ENCODE data around the gene FASTKD1. TPM values are rescaled to one million over a fixed set of nuclear protein-coding genes. Genes with fewer than 3 reads are reported as not detected.
"Not testable (repeated sequence)": the region's sequence is repeated elsewhere in the genome, so short reads cannot be mapped to it uniquely, and the experiment has no call there.

FASTKD1 gene
- total RNA-seq, 4 donors from 2014 or later, result 8.2 to 22.4 (median 16.1) TPM

- H3K36me3 ChIP-seq, result peaks cover 76% of the 10 kb centered on the region
- TF ChIP-seq EP300 (IDR thresholded peaks at IDR 0.05), result no peak
- no peak for TF ChIP-seq POLR2A (IDR thresholded peaks at IDR 0.05)
- TF ChIP-seq CTCF (IDR thresholded peaks at IDR 0.05), result no peak
- TF ChIP-seq POLR2AphosphoS5 (IDR thresholded peaks at IDR 0.05), result no peak
- no peak for DNase-seq (ENCODE audit: low spot score in 2 of 2)
- WGBS, result 86% methylated on average over 2 of the region's 2 CpGs
- no peaks in the 10 kb centered on the region for H3K27me3 ChIP-seq
- peaks cover 5% of the 10 kb centered on the region for H3K9me3 ChIP-seq
- no peaks in the 10 kb centered on the region for H3K4me1 ChIP-seq
- H3K27ac ChIP-seq, result no peak overlapping the region
- no peak overlapping the region for H3K4me3 ChIP-seq
Measured at GRCh38 chr2:169613876-169614275, 40.2 kb upstream of the FASTKD1 start.

GRCh38 chr2:169609264-169609663 is 35.6 kb upstream of the FASTKD1 start:
- Histone ChIP-seq H3K4me1 (no peaks in the 10 kb centered on the region), H3K27me3 (no peaks in the 10 kb centered on the region), H3K27ac (no peak overlapping the region), H3K9me3 (no peaks in the 10 kb centered on the region), H3K4me3 (no peak overlapping the region), H3K36me3 (peaks cover 77% of the 10 kb centered on the region)
- 89% methylated on average over 2 of the region's 2 CpGs for WGBS
- no peak for DNase-seq (ENCODE audit: low spot score in 2 of 2)
- TF ChIP-seq POLR2AphosphoS5 (IDR thresholded peaks at IDR 0.05), result no peak
- TF ChIP-seq CTCF (IDR thresholded peaks at IDR 0.05), result no peak
- no peak for TF ChIP-seq EP300 (IDR thresholded peaks at IDR 0.05)
- TF ChIP-seq POLR2A (IDR thresholded peaks at IDR 0.05), result no peak

GRCh38 chr2:169599568-169599967 is 25.9 kb upstream of the FASTKD1 start:
- Histone ChIP-seq H3K4me3 (no peak overlapping the region), H3K27ac (no peak overlapping the region), H3K4me1 (no peaks in the 10 kb centered on the region), H3K27me3 (no peaks in the 10 kb centered on the region), H3K36me3 (peaks cover 4% of the 10 kb centered on the region), H3K9me3 (no peaks in the 10 kb centered on the region)
- TF ChIP-seq EP300 (IDR thresholded peaks at IDR 0.05) (no peak), POLR2AphosphoS5 (IDR thresholded peaks at IDR 0.05) (no peak), CTCF (IDR thresholded peaks at IDR 0.05) (no peak), POLR2A (IDR thresholded peaks at IDR 0.05) (no peak)
- DNase-seq (ENCODE audit: low spot score in 2 of 2), result no peak

GRCh38 chr2:169598982-169599381 is 25.3 kb upstream of the FASTKD1 start:
- Histone ChIP-seq H3K27ac (no peak overlapping the region), H3K4me1 (no peaks in the 10 kb centered on the region), H3K36me3 (no peaks in the 10 kb centered on the region), H3K27me3 (no peaks in the 10 kb centered on the region), H3K9me3 (no peaks in the 10 kb centered on the region), H3K4me3 (no peak overlapping the region)
- TF ChIP-seq CTCF (IDR thresholded peaks at IDR 0.05) (no peak), POLR2A (IDR thresholded peaks at IDR 0.05) (no peak), EP300 (IDR thresholded peaks at IDR 0.05) (no peak), POLR2AphosphoS5 (IDR thresholded peaks at IDR 0.05) (no peak)
- 93% methylated on average over 2 of the region's 2 CpGs for WGBS
- no peak for DNase-seq (ENCODE audit: low spot score in 2 of 2)

DNA sequence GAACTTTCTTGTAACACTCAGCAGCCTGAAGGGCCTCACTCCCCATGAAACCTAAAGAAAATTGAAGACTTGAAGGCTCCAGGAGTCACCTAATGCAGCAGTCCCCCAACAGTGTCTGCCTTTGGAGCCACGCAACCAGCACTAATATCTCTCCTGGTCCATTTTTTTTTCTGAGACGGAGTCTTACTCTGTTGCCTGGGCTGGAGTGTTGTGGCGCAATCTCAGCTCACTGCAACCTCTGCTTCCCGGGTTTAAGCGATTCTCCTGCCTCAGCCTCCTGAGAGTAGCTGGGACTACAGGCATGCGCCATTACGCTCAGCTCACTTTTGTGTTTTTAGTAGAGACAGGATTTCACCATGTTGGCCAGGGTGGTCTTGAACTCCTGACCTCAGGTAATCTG is 22.9 kb upstream of the FASTKD1 start:
- WGBS, result 93% methylated on average over 6 of the region's 7 CpGs
- H3K4me1 ChIP-seq; DNase-seq (ENCODE audit: low spot score in 2 of 2); H3K27ac ChIP-seq; H3K4me3 ChIP-seq; H3K27me3 ChIP-seq; H3K36me3 ChIP-seq; H3K9me3 ChIP-seq: not testable (repeated sequence)

DNA sequence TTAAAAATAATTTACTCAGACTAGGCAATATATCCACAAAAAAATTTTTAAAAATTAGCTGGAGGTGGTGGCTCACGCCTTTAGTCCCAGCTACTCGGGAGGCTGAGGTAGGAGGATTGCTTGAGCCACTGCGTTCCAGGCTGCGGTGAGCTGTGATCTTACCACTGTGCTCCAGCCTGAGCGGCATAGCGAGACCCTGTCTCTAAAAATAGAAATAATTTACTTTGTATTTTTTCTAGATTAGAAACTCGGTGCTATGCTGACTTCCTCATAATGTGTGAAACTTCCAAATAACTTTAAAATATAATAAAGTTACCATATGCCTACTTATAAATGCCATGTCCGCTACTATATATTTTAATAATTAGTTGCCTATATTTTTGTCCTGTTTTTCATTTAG is 17.1 kb upstream of the FASTKD1 start:
- no peak overlapping the region for H3K27ac ChIP-seq
- no peak for DNase-seq (ENCODE audit: low spot score in 2 of 2)
- peaks cover 20% of the 10 kb centered on the region for H3K4me1 ChIP-seq
- no peak for TF ChIP-seq POLR2AphosphoS5 (IDR thresholded peaks at IDR 0.05)
- no peak for TF ChIP-seq EP300 (IDR thresholded peaks at IDR 0.05)
- no peak for TF ChIP-seq CTCF (IDR thresholded peaks at IDR 0.05)
- TF ChIP-seq POLR2A (IDR thresholded peaks at IDR 0.05), result no peak
- H3K27me3 ChIP-seq, result no peaks in the 10 kb centered on the region
- no peaks in the 10 kb centered on the region for H3K9me3 ChIP-seq
- H3K4me3 ChIP-seq, result no peak overlapping the region
- WGBS, result 91% methylated on average over 8 of the region's 8 CpGs
- H3K36me3 ChIP-seq, result no peaks in the 10 kb centered on the region

Measured in suprapubic skin (tissue), 4 donors.